Measurements from ENCODE around the gene ZNF845. TPM values are rescaled to one million over a fixed set of nuclear protein-coding genes. Genes with fewer than 3 reads are reported as not detected.

The ZNF845 gene
- polyA plus RNA-seq (2.5 to 4.4 TPM (median 3.5 TPM) in 3 replicates), polyA minus RNA-seq (1.4 to 11.7 TPM (median 6.4 TPM) in 3 replicates)
- 1.8 TPM for polyA plus RNA-seq (2011; ENCODE audit: low read depth)
- polyA plus RNA-seq (2011; cell fraction: cytosol; rRNA removed) = 1.3 and 3.4 TPM in 2 replicates
- polyA plus RNA-seq (2011; cell fraction: nucleus; rRNA removed) = 3.5 and 4.1 TPM in 2 replicates
- 3.4 and 5.4 TPM in 2 replicates for polyA plus RNA-seq (2012; ENCODE audit: low replicate concordance)
- 5.0 TPM for polyA minus RNA-seq (2011; cell fraction: cytosol; rRNA and poly(A)+ RNA removed)
- 3.6 and 9.5 TPM in 2 replicates for polyA minus RNA-seq (2011; cell fraction: nucleus; rRNA and poly(A)+ RNA removed)

- peak within 1 kb of the TSS; percentile 81 for H3K4me2 ChIP-seq (ENCODE audit: control insufficient read depth, extremely low read depth, insufficient read depth, low read depth, low read length)
- no peaks in the 10 kb centered on the region for H3K27me3 ChIP-seq (ENCODE audit: control insufficient read depth, extremely low read depth, insufficient read depth, low read length)
- H3K36me3 ChIP-seq (ENCODE audit: control insufficient read depth in 2 of 2, extremely low read depth in 1 of 2, insufficient read depth in 2 of 2, low read length in 2 of 2) = peaks cover 0 to 5% of the 10 kb centered on the region in 2 experiments
- TF ChIP-seq EZH2 (IDR thresholded peaks at IDR 0.05; ENCODE audit: low read length) = no peak
- TF ChIP-seq CTCF (optimal IDR thresholded peaks at IDR 0.05 in 1 of 3, IDR thresholded peaks at IDR 0.05 in 1 of 3, conservative IDR thresholded peaks at IDR 0.05 in 1 of 3; ENCODE audit: extremely low read depth in 1 of 3, insufficient read depth in 2 of 3, low read length in 3 of 3) = no peak
- peaks cover 5% of the 10 kb centered on the region for H3K4me1 ChIP-seq (ENCODE audit: control insufficient read depth, extremely low read depth, insufficient read depth, low read length)
- FAIRE-seq = peak; percentile 52
- H3K79me2 ChIP-seq (ENCODE audit: control insufficient read depth, insufficient read depth, low read length) = peaks cover 23% of the 10 kb centered on the region
- peak within 1 kb of the TSS; percentile 76 for H3K27ac ChIP-seq (ENCODE audit: control insufficient read depth, insufficient read depth, low read length)
- dilution Hi-C loops (cut with MboI; ENCODE audit: extremely low pct_ligation_motif_present, low sequenced_read_pairs) = no loop called here
- peak within 1 kb of the TSS; percentile 81 to 96 (median 95) for H3K4me3 ChIP-seq (ENCODE audit: control insufficient read depth in 2 of 3, extremely low read depth in 1 of 3, insufficient read depth in 2 of 3, low read depth in 1 of 3, low read length in 3 of 3)
- no peaks in the 10 kb centered on the region for H4K20me1 ChIP-seq (ENCODE audit: control insufficient read depth, extremely low read depth, insufficient read depth, low read length)
- peak within 1 kb of the TSS; percentile 93 for H3K9ac ChIP-seq (ENCODE audit: control insufficient read depth, extremely low read depth, insufficient read depth, low read length)
- DNase-seq (ENCODE audit: low read depth, low spot score) = peak; percentile 33
- H2AFZ ChIP-seq (ENCODE audit: control insufficient read depth, low read length) = peak within 1 kb of the TSS; percentile 98
- peaks cover 2% of the 10 kb centered on the region for H3K9me3 ChIP-seq (ENCODE audit: control insufficient read depth, low read depth, low read length)
- no peaks in the 10 kb centered on the region for H3K9me1 ChIP-seq (ENCODE audit: control insufficient read depth, extremely low read depth, insufficient read depth, low read length)
Observed at GRCh38 chr19:53333463-53334449, at the start of gene ZNF845. TSS of gene ZNF845 (plus strand) at chr19:53333749. CDS start at chr19:53341308, 7,559 bp downstream.

- Histone ChIP-seq H3K9me1 (ENCODE audit: control insufficient read depth, extremely low read depth, insufficient read depth, low read length) (no peaks in the 10 kb centered on the region), H3K9me3 (ENCODE audit: control insufficient read depth, low read depth, low read length) (no peaks in the 10 kb centered on the region), H3K27ac (ENCODE audit: control insufficient read depth, insufficient read depth, low read length) (no peak overlapping the region), H3K9ac (ENCODE audit: control insufficient read depth, extremely low read depth, insufficient read depth, low read length) (no peak overlapping the region), H3K36me3 (ENCODE audit: control insufficient read depth in 2 of 2, extremely low read depth in 1 of 2, insufficient read depth in 2 of 2, low read length in 2 of 2) (no peaks in the 10 kb centered on the region), H3K4me1 (ENCODE audit: control insufficient read depth, extremely low read depth, insufficient read depth, low read length) (no peaks in the 10 kb centered on the region), H4K20me1 (ENCODE audit: control insufficient read depth, extremely low read depth, insufficient read depth, low read length) (no peaks in the 10 kb centered on the region), H3K79me2 (ENCODE audit: control insufficient read depth, insufficient read depth, low read length) (no peaks in the 10 kb centered on the region), H3K27me3 (ENCODE audit: control insufficient read depth, extremely low read depth, insufficient read depth, low read length) (no peaks in the 10 kb centered on the region), H3K4me3 (ENCODE audit: control insufficient read depth in 2 of 3, extremely low read depth in 1 of 3, insufficient read depth in 2 of 3, low read depth in 1 of 3, low read length in 3 of 3) (no peak overlapping the region), H2AFZ (ENCODE audit: control insufficient read depth, low read length) (no peak overlapping the region), H3K4me2 (ENCODE audit: control insufficient read depth, extremely low read depth, insufficient read depth, low read depth, low read length) (no peak overlapping the region)
- dilution Hi-C loops (cut with MboI; ENCODE audit: extremely low pct_ligation_motif_present, low sequenced_read_pairs) = no loop called here
- TF ChIP-seq CTCF (optimal IDR thresholded peaks at IDR 0.05 in 1 of 3, IDR thresholded peaks at IDR 0.05 in 1 of 3, conservative IDR thresholded peaks at IDR 0.05 in 1 of 3; ENCODE audit: extremely low read depth in 1 of 3, insufficient read depth in 2 of 3, low read length in 3 of 3) (no peak), EZH2 (IDR thresholded peaks at IDR 0.05; ENCODE audit: low read length) (no peak)
- FAIRE-seq (no peak), DNase-seq (ENCODE audit: low read depth, low spot score) (no peak)
Observed at GRCh38 chr19:53285087-53285486, 48.5 kb upstream of the ZNF845 start.

Data from keratinocyte (primary cell).